Omental fat pad (tissue), 4 donors: ENCODE measurements around the gene NDST3. TPM values are rescaled to one million over a fixed set of nuclear protein-coding genes. Genes with fewer than 3 reads are reported as not detected.
A peak's percentile ranks its signal among the peaks of the same experiment; 100 is the strongest.

Experiments used
- ATAC-seq: fragments of 150-250 bp; one replicate; pipeline ENCODE4 v1.9.1; 2016; ENCODE audit warnings: mild to moderate bottlenecking, moderate library complexity; ENCODE audit not compliant: low FRiP score
- DNase-seq: peaks from one replicate; pipeline ENCODE4 v3.0.0-alpha.2; 2019; ENCODE audit warnings: low spot score
- CTCF ChIP-seq, 3 donors: fragments of 450-650 bp; IDR thresholded peaks; one replicate each; pipeline ENCODE4 v1.5.1; 2016 to 2017; ENCODE audit warnings: antibody characterized with exemption in 3 of 3, mild to moderate bottlenecking in 3 of 3, moderate library complexity in 2 of 3
- total RNA-seq, 4 donors: library from RNA; depleted of rRNA; stranded (reverse); fragments of >200 nt; gene quantifications; one replicate each; pipeline ENCODE4 v1.1.0, GENCODE V29; 2016

Gene NDST3
- total RNA-seq, result not detected

GRCh38 chr4:118034053-118034785, at the start of gene NDST3:
Gene NDST3, plus strand, starts transcription at chr4:118034486. Its CDS starts 19,425 bp downstream, at chr4:118053911.
- no peak for DNase-seq
- ATAC-seq, result peak; percentile 45
- no peak for TF ChIP-seq CTCF (IDR thresholded peaks at IDR 0.05)

DNA sequence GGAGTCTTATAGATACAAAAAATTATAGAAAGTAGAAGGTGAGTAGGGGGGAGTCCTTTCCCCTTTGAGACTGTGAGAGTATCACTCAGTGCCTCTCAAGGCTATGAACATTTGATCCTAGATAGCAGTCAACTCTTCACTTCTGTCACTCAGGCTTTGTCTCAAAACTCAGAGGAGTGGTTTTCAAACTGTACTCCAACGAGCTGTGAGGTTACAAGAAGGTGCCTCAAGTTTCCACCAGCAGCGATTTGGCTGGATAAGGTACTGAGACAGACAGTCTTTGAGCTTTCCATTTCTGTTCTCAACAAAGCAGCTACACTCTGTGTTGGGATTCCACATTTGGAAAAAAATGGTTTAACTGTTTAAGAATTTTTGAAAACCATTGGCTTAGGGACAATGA, 48.0 kb upstream of the NDST3 start:
- no peak for TF ChIP-seq CTCF (IDR thresholded peaks at IDR 0.05)
- DNase-seq, result no peak
- ATAC-seq, result no peak

- ATAC-seq (no peak), DNase-seq (no peak)
- no peak for TF ChIP-seq CTCF (IDR thresholded peaks at IDR 0.05)
Observed at GRCh38 chr4:117987464-117987863, 46.8 kb upstream of the NDST3 start.

DNA sequence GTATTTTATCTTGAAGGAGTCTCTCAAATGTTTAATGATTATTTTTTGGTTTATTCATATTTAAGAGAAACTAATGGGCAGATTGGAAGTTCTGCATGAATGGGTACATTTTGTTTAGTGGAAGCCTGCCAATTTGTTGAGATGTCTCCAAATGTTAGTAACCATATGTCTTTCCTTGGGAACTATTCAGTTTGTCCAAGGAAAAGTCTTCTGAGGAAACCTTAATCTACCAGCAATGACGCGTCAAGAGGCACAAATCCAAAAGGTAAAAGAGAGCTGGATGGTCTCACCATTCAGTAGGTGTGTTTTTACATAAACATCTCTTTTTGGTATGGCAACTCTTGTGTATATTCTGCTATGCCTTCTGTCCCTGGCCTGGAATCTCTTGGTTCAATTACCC, 37.4 kb upstream of the NDST3 start:
- DNase-seq (no peak), ATAC-seq (no peak)
- no peak for TF ChIP-seq CTCF (IDR thresholded peaks at IDR 0.05)

DNA sequence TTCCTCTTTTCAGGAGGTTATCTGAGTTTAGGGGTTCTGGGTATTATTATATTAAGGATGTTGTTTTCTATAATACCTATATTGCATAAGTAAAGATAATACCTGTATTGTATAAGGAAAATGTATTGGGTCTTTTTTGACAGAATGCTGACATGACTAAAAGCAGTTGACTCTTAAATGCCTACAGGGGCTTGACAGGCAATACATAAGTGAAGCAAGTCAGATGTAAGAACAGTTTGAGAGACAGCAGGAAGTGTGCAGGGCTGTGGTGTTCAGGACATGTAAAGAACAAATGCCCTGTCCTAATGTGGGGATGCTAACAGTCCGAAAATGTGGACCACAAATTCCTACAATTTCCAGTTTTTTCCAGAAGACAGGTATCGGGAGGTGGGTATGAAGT, 30.2 kb upstream of the NDST3 start:
- TF ChIP-seq CTCF (IDR thresholded peaks at IDR 0.05), result no peak
- no peak for ATAC-seq
- DNase-seq, result no peak

DNA sequence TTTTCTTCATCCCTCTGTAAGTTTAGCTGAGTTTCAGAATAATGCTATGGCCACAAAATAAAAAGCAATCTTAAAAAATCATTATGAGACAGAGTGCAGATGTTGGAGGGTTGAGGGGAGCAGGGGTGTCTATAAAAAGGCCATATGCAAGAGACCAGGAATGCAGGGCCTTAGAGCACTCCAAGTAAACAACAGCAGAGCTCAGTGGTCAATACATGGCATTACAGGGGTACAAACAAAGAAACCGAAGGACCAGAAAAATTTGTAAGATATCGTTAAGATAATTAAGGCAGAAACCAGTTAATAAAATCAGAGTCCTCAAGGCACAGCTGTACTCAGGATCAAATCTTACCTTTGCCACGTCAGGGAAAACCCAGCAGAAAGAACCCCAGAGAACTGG, 28.4 kb upstream of the NDST3 start:
- ATAC-seq (no peak), DNase-seq (no peak)
- TF ChIP-seq CTCF (IDR thresholded peaks at IDR 0.05), result no peak

- no peak for ATAC-seq
- no peak for DNase-seq
- TF ChIP-seq CTCF (IDR thresholded peaks at IDR 0.05), result no peak
Observed at GRCh38 chr4:118012142-118012541, 22.1 kb upstream of the NDST3 start.
